Measurements from ENCODE around the gene ANKEF1. TPM values are rescaled to one million over a fixed set of nuclear protein-coding genes. Genes with fewer than 3 reads are reported as not detected.

ANKEF1 gene
- total and polyA plus RNA-seq, 9 donors, result 1.1 to 6.9 (median 3.6) TPM

DNA sequence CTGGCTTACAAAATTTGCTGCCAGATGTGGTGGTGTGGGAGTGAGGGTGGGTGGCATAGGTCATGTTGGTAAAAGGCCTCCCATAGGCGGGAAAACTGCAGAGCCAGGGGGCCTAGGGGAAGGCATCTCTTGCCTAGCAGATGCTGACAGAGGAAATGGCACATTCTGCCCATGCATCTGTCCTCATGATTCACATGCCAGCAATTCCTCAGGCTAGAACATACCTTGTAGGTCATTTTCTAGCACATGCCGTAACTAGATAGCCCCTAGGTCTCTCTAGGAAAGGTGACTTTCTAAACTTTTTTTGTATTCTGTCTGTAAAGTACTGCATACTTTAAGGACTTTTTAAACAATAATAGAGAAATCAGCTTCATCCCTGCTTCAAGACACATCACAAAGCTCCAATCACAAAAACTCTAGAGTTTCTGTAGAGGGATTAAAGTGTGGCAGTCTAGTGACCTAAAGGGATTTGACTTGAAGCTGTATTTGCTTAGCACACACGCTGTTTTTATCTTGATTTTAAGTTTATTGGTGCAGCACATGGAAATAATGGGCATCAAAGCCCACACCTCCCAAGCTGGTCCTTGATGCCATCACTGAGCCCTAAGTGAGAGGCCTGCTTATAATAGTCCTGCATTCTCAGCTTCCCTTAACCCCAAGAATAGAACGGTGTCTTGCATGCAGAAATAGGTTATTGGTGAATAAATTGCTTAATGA lies 55.2 kb downstream of the ANKEF1 start:
- H3K36me3 ChIP-seq, result no peaks in the 10 kb centered on the region
- no peak overlapping the region for H3K4me3 ChIP-seq
- no peaks in the 10 kb centered on the region for H3K4me1 ChIP-seq (ENCODE audit: insufficient read depth)
- intact Hi-C loops (cut with DNase I), result loop anchor here (2.0 to 10.0 kb wide), 3 partner anchors 111 to 115 kb away; no protein-coding TSS in a partner anchor
- 95 to 96% (median 96%) methylated on average over 4 of the region's 4 CpGs for WGBS, 3 donors
- TF ChIP-seq POLR2A (IDR thresholded peaks at IDR 0.05) (no peak), EP300 (IDR thresholded peaks at IDR 0.05) (no peak)
- TF ChIP-seq, protein P1, sequence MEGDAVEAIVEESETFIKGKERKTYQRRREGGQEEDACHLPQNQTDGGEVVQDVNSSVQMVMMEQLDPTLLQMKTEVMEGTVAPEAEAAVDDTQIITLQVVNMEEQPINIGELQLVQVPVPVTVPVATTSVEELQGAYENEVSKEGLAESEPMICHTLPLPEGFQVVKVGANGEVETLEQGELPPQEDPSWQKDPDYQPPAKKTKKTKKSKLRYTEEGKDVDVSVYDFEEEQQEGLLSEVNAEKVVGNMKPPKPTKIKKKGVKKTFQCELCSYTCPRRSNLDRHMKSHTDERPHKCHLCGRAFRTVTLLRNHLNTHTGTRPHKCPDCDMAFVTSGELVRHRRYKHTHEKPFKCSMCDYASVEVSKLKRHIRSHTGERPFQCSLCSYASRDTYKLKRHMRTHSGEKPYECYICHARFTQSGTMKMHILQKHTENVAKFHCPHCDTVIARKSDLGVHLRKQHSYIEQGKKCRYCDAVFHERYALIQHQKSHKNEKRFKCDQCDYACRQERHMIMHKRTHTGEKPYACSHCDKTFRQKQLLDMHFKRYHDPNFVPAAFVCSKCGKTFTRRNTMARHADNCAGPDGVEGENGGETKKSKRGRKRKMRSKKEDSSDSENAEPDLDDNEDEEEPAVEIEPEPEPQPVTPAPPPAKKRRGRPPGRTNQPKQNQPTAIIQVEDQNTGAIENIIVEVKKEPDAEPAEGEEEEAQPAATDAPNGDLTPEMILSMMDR (IDR thresholded peaks at IDR 0.05), result no peak
- no peak overlapping the region for H3K27ac ChIP-seq
- no peaks in the 10 kb centered on the region for H3K9me3 ChIP-seq
- no peak for DNase-seq
- H3K27me3 ChIP-seq, result no peaks in the 10 kb centered on the region

DNA sequence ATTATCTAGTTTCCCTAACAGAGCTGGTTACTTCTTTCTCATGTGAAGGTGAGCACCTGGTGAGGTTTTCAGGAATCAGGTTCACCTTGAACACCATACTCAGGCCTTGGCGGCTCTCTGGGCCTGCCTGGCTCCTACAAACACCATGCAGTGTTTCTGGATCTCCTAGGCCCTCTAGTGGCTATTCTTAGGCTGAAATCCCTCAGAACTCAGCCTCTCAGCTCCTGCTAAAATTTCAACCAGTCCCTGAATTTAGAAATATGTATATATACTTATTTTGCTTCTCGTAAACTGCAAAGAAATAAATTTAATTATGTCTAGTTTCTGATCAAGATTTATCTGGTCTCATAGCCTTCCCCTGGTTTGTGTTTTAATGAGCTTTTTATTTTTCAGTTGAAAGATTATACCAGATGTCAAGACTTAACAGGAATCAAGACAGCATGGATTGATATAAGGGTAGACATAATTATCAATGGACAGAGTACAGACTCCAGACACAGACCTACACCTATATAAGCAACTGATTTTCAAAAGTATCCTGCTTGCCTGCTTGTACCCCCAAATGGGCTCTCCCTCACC lies 55.9 kb downstream of the ANKEF1 start:
- Histone ChIP-seq H3K4me1 (ENCODE audit: insufficient read depth) (no peaks in the 10 kb centered on the region), H3K4me3 (no peak overlapping the region), H3K27me3 (no peaks in the 10 kb centered on the region), H3K9me3 (no peaks in the 10 kb centered on the region), H3K27ac (no peak overlapping the region), H3K36me3 (no peaks in the 10 kb centered on the region)
- intact Hi-C loops (cut with DNase I), result loop anchor here in 3 of 4 donors (2.0 to 10.0 kb wide), 3 partner anchors 112 to 116 kb away; no protein-coding TSS in a partner anchor
- TF ChIP-seq, protein P1 (IDR thresholded peaks at IDR 0.05), result peak; percentile 17 to 66 (median 46)
- no peak for TF ChIP-seq POLR2A (IDR thresholded peaks at IDR 0.05)
- no peak for TF ChIP-seq EP300 (IDR thresholded peaks at IDR 0.05)
- 18 to 28% (median 23%) methylated on average over 2 of the region's 2 CpGs for WGBS, 3 donors
- DNase-seq, result peak in 4 of 5 donors; percentile 29 to 53 (median 38)

DNA sequence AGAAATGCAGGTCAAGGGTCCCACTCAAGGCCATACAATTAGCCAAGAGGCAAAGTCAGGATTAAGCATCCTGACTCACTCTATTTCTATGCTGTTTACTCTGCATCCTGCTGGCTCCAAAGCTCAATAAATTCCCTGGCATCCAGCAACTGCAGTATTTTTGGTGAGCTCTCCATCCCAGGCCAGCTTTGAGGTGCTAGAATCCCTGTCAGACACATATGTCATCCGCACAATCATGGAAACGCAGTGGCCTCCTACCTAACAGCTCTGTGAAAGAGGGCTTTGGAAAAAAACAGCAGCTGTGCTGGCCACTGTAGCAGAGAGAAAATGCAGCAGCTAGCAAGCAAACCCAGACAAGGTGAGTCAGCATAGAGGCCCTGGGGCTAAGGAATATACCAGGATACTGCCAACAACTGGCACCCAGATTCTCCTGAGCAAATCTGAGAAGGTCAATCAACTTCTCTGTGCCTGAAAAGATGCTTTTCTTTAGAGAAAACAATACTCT lies 58.4 kb downstream of the ANKEF1 start:
- TF ChIP-seq, protein P1 (IDR thresholded peaks at IDR 0.05), result no peak
- TF ChIP-seq EP300 (IDR thresholded peaks at IDR 0.05), result no peak
- TF ChIP-seq POLR2A (IDR thresholded peaks at IDR 0.05), result no peak
- intact Hi-C loops (cut with DNase I), result loop anchor here in 2 of 4 donors (5.0 to 10.0 kb wide), 2 partner anchors 116 to 118 kb away; no protein-coding TSS in a partner anchor
- peak in 3 of 5 donors; percentile 15 to 25 (median 21) for DNase-seq
- H3K27ac ChIP-seq, result no peak overlapping the region
- no peaks in the 10 kb centered on the region for H3K27me3 ChIP-seq
- no peaks in the 10 kb centered on the region for H3K4me1 ChIP-seq (ENCODE audit: insufficient read depth)
- H3K4me3 ChIP-seq, result no peak overlapping the region
- H3K36me3 ChIP-seq, result no peaks in the 10 kb centered on the region
- WGBS, 3 donors, result 30 to 66% (median 40%) methylated on average over 2 of the region's 2 CpGs
- no peaks in the 10 kb centered on the region for H3K9me3 ChIP-seq

DNA sequence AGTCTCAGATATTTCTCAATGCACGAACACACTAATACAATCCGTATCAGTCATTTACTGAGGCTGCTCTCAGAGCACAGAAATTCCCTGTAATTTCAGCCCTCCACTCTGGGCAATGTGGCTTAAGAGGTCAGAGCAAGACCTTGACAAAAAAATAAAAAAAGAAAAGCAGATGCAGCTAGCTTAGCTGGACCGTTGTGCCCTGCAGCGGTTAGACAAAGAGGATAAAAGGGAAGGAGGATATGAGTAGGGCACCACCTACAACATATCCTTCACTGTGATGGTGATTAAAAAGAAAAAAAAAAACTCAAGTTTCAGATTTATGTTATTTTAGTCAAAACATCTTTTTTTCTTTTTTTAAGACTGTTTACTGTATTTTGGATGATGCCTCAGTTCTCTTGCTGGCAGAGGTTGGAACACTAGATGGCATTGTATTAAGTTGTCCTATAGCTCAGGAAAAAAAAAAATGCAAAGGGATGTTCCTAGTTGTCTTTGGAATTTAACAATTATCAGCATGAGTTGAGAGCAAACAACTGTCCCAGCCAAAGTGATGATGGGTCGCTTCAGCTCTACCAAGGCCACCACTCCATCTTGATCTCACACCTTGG lies 59.9 kb downstream of the ANKEF1 start:
- intact Hi-C loops (cut with DNase I), result loop anchor here in 2 of 4 donors (5.0 to 10.0 kb wide), 2 partner anchors 117 to 120 kb away; no protein-coding TSS in a partner anchor
- no peak overlapping the region for H3K27ac ChIP-seq
- 57 to 66% (median 61%) methylated on average over 5 of the region's 5 CpGs for WGBS, 3 donors
- H3K36me3 ChIP-seq, result no peaks in the 10 kb centered on the region
- no peak overlapping the region for H3K4me3 ChIP-seq
- TF ChIP-seq, protein P1 (IDR thresholded peaks at IDR 0.05), result no peak
- TF ChIP-seq POLR2A (IDR thresholded peaks at IDR 0.05) (no peak), EP300 (IDR thresholded peaks at IDR 0.05) (no peak)
- H3K9me3 ChIP-seq, result no peaks in the 10 kb centered on the region
- DNase-seq, result no peak
- H3K27me3 ChIP-seq, result no peaks in the 10 kb centered on the region
- no peaks in the 10 kb centered on the region for H3K4me1 ChIP-seq (ENCODE audit: insufficient read depth)
